ENCODE results near the gene RUNX3. TPM values are rescaled to one million over a fixed set of nuclear protein-coding genes. Genes with fewer than 3 reads are reported as not detected.

The RUNX3 gene
- total RNA-seq, 1 experiment from 2014 or later = 22.6 TPM

- ChIA-PET RAD21 (ENCODE audit: low non-redundant PET in 1 of 2, low total read pairs in 2 of 2, uncharacterized antibody in 2 of 2, unreplicated experiment in 2 of 2) (no interaction called here), CTCF (no interaction called here)
Measured at GRCh38 chr1:24942789-24943188, 12.7 kb upstream of the RUNX3 start.

GRCh38 chr1:24941564-24941963 is 11.5 kb upstream of the RUNX3 start:
- Histone ChIP-seq H3K9me3 (ENCODE audit: control insufficient read depth in 1 of 2, insufficient read depth in 1 of 2, low read depth in 1 of 2, low read length in 2 of 2) (no peaks in the 10 kb centered on the region), H3K79me2 (ENCODE audit: insufficient read depth, low read length) (no peaks in the 10 kb centered on the region), H3K4me2 (ENCODE audit: low read length) (no peak overlapping the region), H3K27ac (ENCODE audit: low read depth, low read length) (no peak overlapping the region), H3K27me3 (ENCODE audit: insufficient read depth, low read length) (no peaks in the 10 kb centered on the region), H2AFZ (ENCODE audit: low read depth, low read length, poor library complexity, severe bottlenecking) (no peak overlapping the region), H4K20me1 (ENCODE audit: insufficient read depth) (no peaks in the 10 kb centered on the region), H3K9me2 (ENCODE audit: insufficient read depth) (no peaks in the 10 kb centered on the region), H3K4me1 (ENCODE audit: control insufficient read depth in 1 of 2, insufficient read depth in 2 of 2, low read length in 2 of 2) (no peaks in the 10 kb centered on the region), H3K9ac (ENCODE audit: low read length) (no peak overlapping the region), H3K36me3 (ENCODE audit: control insufficient read depth in 1 of 2, insufficient read depth in 2 of 2, low read length in 2 of 2) (no peaks in the 10 kb centered on the region), H3K4me3 (replicated peaks in 1 of 2; ENCODE audit: low read depth in 1 of 2, low read length in 2 of 2) (no peak overlapping the region)
- TF ChIP-seq ZFX (IDR thresholded peaks at IDR 0.05) (no peak), SP1 (IDR thresholded peaks at IDR 0.05; ENCODE audit: low read depth) (no peak), EGR1 (IDR thresholded peaks at IDR 0.05; ENCODE audit: low read depth) (no peak), RAD21 (IDR thresholded peaks at IDR 0.05; ENCODE audit: low read depth) (no peak), CTCF (IDR thresholded peaks at IDR 0.05 in 2 of 3, conservative IDR thresholded peaks at IDR 0.05 in 1 of 3; ENCODE audit: borderline replicate concordance in 1 of 3, insufficient read depth in 1 of 3, low read depth in 2 of 3, low read length in 2 of 3) (no peak), EZH2phosphoT487 (IDR thresholded peaks at IDR 0.05; ENCODE audit: borderline replicate concordance) (no peak), FOSL1 (IDR thresholded peaks at IDR 0.05; ENCODE audit: low read depth) (no peak), ZBTB33 (IDR thresholded peaks at IDR 0.05; ENCODE audit: extremely low read depth, insufficient replicate concordance, low read length) (no peak)
- intact Hi-C loops (cut with micrococcal nuclease) = no loop called here
- ChIA-PET CTCF (interaction anchor here (1.2 kb wide), 1 partner anchor 9 kb away, joined by 6 read pairs; no protein-coding TSS in a partner anchor), RAD21 (ENCODE audit: low non-redundant PET in 1 of 2, low total read pairs in 2 of 2, uncharacterized antibody in 2 of 2, unreplicated experiment in 2 of 2) (no interaction called here), POLR2A (no interaction called here)
- no TSS peak for BruUV-seq (replicated peaks)
- ATAC-seq (no peak), DNase-seq (ENCODE audit: low read depth, low spot score) (no peak)

More at GRCh38 chr1:24942789-24943188, 12.7 kb upstream of the RUNX3 start:
- no peak overlapping the region for H3K4me3 ChIP-seq (replicated peaks in 1 of 2; ENCODE audit: low read depth in 1 of 2, low read length in 2 of 2)
- no peaks in the 10 kb centered on the region for H3K27me3 ChIP-seq (ENCODE audit: insufficient read depth, low read length)
- no peak overlapping the region for H3K4me2 ChIP-seq (ENCODE audit: low read length)
- no peaks in the 10 kb centered on the region for H3K4me1 ChIP-seq (ENCODE audit: control insufficient read depth in 1 of 2, insufficient read depth in 2 of 2, low read length in 2 of 2)
- TF ChIP-seq CBX3 (IDR thresholded peaks at IDR 0.05; ENCODE audit: low read depth) (no peak), EZH2phosphoT487 (IDR thresholded peaks at IDR 0.05; ENCODE audit: borderline replicate concordance) (no peak), TCF7L2 (IDR thresholded peaks at IDR 0.05; ENCODE audit: borderline replicate concordance, extremely low read depth, insufficient read depth, insufficient read length) (peak; percentile 22)
- no peak overlapping the region for H3K27ac ChIP-seq (ENCODE audit: low read depth, low read length)
- POLR2A ChIA-PET = no interaction called here
- intact Hi-C loops (cut with micrococcal nuclease) = no loop called here
- H3K9me3 ChIP-seq (ENCODE audit: control insufficient read depth in 1 of 2, insufficient read depth in 1 of 2, low read depth in 1 of 2, low read length in 2 of 2) = no peaks in the 10 kb centered on the region
- ATAC-seq (no peak), DNase-seq (ENCODE audit: low read depth, low spot score) (no peak)
- H3K9ac ChIP-seq (ENCODE audit: low read length) = no peak overlapping the region
- H3K36me3 ChIP-seq (ENCODE audit: control insufficient read depth in 1 of 2, insufficient read depth in 2 of 2, low read length in 2 of 2) = no peaks in the 10 kb centered on the region
- H3K79me2 ChIP-seq (ENCODE audit: insufficient read depth, low read length) = no peaks in the 10 kb centered on the region
- no peaks in the 10 kb centered on the region for H3K9me2 ChIP-seq (ENCODE audit: insufficient read depth)
- H4K20me1 ChIP-seq (ENCODE audit: insufficient read depth) = no peaks in the 10 kb centered on the region
- no TSS peak for BruUV-seq (replicated peaks)
- no peak overlapping the region for H2AFZ ChIP-seq (ENCODE audit: low read depth, low read length, poor library complexity, severe bottlenecking)
